DMS 273 (cell line): ENCODE data around the gene PUM2.
"Not testable (repeated sequence)": the region's sequence is repeated elsewhere in the genome, so short reads cannot be mapped to it uniquely, and the experiment has no call there.

Experiments
- DNase-seq: peaks from one replicate; lab custom pipeline; 2025; ENCODE audit not compliant: unreplicated experiment; lab: John Stamatoyannopoulos, UW

PUM2 gene

GRCh38 chr2:20369366-20369765 lies 18.7 kb upstream of the PUM2 start:
- DNase-seq: no peak

GRCh38 chr2:20368706-20369105 lies 18.1 kb upstream of the PUM2 start:
- DNase-seq: no peak

- DNase-seq: not testable (repeated sequence)
Measured at GRCh38 chr2:20367929-20368328, 17.3 kb upstream of the PUM2 start.

GRCh38 chr2:20366672-20367116 lies 16.1 kb upstream of the PUM2 start:
- DNase-seq: no peak

- DNase-seq: no peak
Measured at GRCh38 chr2:20365249-20365817, 14.7 kb upstream of the PUM2 start.

GRCh38 chr2:20363578-20363977 lies 12.9 kb upstream of the PUM2 start:
- DNase-seq: no peak

GRCh38 chr2:20362701-20363435 lies 12.2 kb upstream of the PUM2 start:
- DNase-seq: no peak

- DNase-seq: no peak
Measured at GRCh38 chr2:20361893-20362292, 11.2 kb upstream of the PUM2 start.

GRCh38 chr2:20359096-20359495 lies 8.5 kb upstream of the PUM2 start:
- DNase-seq: no peak

GRCh38 chr2:20357638-20358389 lies 7.2 kb upstream of the PUM2 start:
- DNase-seq: no peak

GRCh38 chr2:20356042-20356441 lies 5.4 kb upstream of the PUM2 start:
- DNase-seq: peak; percentile 96

- DNase-seq: no peak
Measured at GRCh38 chr2:20355131-20355530, 4.5 kb upstream of the PUM2 start.

- DNase-seq: peak; percentile 89
Measured at GRCh38 chr2:20353241-20353992, 2.8 kb upstream of the PUM2 start.

- DNase-seq: peak; percentile 46
Measured at GRCh38 chr2:20352581-20353216, 2.1 kb upstream of the PUM2 start.

- peak; percentile 37 for DNase-seq
Measured at GRCh38 chr2:20352230-20352578, 1.6 kb upstream of the PUM2 start.

- no peak for DNase-seq
Measured at GRCh38 chr2:20351555-20352229, 1.0 kb upstream of the PUM2 start.

- DNase-seq: peak; percentile 86
Measured at GRCh38 chr2:20350041-20350712, 467 bp downstream of the PUM2 start.

- DNase-seq: no peak
Measured at GRCh38 chr2:20349513-20349921, 1.1 kb downstream of the PUM2 start.

- peak; percentile 55 for DNase-seq
Measured at GRCh38 chr2:20348542-20348941, 2.1 kb downstream of the PUM2 start.
